Measurements from ENCODE around the gene DHRS3.
"Not testable (repeated sequence)": the region's sequence is repeated elsewhere in the genome, so short reads cannot be mapped to it uniquely, and the experiment has no call there.

The DHRS3 gene

DNA sequence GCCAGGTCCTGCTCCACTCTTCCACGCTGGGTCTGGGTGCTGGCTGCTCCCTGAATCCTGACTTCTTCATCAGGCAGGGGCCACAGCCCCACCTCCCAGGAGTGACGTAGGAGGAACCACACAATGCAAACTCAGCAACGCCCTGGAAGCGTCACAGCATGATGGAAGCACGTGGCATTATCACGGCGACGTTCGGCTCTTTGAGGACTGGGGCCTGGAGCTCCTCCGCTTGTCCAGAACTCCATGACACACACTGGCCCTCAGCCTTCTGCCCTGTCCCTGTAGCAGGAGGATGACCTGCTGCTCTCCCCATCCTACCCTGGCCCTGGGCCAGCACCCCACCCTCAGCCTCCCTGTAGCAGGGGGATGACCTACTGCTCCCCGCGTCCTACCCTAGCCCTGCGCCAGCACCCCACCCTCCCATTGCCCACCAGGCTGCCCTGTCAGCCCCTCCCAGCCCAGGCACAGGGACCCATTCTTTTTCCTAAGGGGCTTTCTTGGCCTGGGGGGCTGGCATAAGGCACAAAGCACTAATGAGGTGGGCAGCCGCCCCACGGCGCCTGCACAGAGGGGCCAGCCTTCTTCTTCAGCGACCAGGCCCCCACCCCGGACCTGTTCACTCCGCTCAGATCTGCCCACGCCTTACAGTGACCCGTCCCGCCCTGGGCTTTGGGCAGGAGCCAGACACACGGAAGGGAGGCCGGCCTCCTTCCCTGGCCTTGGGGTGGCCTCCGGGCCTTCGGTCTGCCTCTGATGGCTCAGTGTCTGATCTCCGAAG, 65.7 kb downstream of the DHRS3 start:
- DNase-seq = no peak

DNA sequence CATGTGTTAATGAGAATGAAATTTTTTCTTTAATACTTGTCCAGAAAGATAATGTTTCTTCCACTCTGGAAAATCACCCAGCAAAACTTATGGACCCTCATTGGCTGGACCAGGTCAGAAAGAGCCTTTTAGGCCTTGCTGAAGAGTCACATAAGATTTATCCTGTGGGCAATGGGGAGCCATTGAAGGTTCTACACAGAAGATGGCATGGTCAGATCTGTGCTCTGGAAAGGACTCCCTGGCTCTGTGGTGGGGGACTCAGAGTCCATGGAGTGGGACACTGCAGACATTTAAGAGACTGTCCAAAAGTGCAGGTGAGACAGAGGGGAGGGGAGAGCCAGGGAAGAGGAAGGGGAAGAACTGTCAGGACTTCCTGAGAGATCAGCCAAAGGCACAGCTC, 66.4 kb downstream of the DHRS3 start:
- DNase-seq = no peak

DNA sequence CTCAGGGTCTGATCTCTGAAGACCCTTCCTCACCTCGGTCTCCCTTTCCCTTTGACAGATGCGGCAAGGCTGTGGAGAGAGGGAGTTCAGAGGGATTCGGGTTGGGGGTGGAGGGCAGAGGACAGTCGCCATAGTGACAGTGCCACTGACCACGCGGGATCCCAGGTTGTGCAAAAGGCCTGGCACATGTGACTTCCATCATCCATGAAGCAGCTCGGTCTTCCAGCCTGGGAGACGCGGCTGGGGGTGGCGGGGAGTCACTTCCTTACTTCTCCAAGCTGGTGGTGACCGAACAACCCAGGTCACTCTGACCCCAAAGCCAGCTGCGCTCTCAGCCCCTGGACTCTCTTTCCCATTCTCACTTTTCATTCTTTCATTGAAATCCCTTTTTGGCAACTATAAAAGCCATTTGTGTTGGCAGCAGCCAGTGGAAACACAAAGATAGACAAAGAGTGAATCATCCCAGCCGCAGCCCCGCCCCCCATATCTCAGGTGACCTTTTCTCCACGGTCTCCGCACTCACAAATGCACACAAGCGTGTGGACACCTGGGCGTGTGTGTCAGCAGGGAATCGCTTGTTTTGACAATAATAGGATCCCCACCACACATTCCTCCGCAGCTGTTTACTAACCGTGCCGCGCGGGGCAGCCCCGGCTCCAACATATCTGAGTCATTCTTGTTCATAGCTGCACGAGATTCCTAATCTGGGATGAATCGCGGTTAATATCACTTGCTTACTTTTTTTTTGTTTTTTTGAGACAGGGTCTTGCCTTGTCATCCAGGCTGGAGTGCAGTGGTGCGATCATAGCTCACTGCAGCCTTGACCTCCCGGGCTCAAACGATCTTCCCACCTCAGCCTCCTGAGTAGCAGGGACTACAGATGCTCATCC, 68.3 kb downstream of the DHRS3 start:
- DNase-seq = peak; percentile 6 to 34

- no peak for DNase-seq
These were observed 69.0 kb downstream of the DHRS3 start for GRCh38 chr1:12548973-12549459.

GRCh38 chr1:12548279-12548972, 69.6 kb downstream of the DHRS3 start:
- no peak for DNase-seq

GRCh38 chr1:12547586-12548225, 70.3 kb downstream of the DHRS3 start:
- DNase-seq = no peak

- DNase-seq = no peak
These were observed 71.0 kb downstream of the DHRS3 start for GRCh38 chr1:12546771-12547585.

- DNase-seq = no peak
These were observed 73.0 kb downstream of the DHRS3 start for GRCh38 chr1:12544992-12545391.

GRCh38 chr1:12544357-12544756, 73.7 kb downstream of the DHRS3 start:
- no peak for DNase-seq

- no peak for DNase-seq
These were observed 74.3 kb downstream of the DHRS3 start for GRCh38 chr1:12543740-12544154.

GRCh38 chr1:12542616-12543592, 75.1 kb downstream of the DHRS3 start:
- no peak for DNase-seq

- no peak for DNase-seq
These were observed 75.9 kb downstream of the DHRS3 start for GRCh38 chr1:12542138-12542465.

GRCh38 chr1:12541274-12542137, 76.5 kb downstream of the DHRS3 start:
- DNase-seq = no peak

GRCh38 chr1:12540580-12541273, 77.3 kb downstream of the DHRS3 start:
- DNase-seq = no peak

DNA sequence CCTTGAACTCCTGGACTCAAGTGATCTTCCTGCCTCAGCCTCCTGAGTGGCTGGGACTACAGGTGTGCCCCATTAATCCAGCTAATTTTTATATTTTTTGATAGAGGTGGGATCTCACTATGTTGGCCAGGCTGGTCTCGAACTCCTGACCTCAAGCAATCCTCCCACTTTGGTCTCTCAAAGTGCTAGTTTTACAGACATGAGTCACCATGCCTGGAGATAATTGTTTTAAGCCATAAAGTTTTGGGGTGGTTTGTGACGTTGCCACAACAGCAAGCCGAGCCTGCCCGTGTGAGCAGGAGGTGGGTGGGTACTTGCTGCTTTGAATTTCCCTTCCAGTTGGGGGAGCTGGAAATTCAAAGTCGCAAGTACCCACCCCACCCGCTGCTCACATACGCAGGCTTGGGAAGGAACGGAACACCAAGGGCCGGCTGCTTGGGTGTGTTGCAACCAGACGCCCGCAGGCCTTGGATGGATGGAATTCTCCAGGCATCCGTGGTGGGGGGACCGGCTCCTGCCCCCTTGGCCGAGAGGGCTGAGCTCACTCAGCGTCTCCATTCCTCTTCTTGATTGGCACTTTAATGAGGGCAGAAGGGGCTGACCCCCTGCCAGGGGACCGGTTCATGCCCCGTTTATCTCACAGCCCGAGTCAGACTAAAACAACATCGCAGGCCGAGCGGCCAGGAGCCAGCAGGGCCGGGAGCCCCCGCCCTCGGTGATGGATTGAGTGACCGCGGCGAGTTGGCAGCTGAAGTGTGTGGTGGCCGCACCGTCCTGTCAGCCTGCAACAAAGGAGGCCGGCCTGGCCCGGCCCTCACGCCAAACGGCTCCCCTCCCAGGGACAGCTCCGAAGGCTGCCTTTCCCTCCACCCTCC, 78.1 kb downstream of the DHRS3 start:
- DNase-seq = no peak

GRCh38 chr1:12539320-12539704, 78.7 kb downstream of the DHRS3 start:
- no peak for DNase-seq

DNA sequence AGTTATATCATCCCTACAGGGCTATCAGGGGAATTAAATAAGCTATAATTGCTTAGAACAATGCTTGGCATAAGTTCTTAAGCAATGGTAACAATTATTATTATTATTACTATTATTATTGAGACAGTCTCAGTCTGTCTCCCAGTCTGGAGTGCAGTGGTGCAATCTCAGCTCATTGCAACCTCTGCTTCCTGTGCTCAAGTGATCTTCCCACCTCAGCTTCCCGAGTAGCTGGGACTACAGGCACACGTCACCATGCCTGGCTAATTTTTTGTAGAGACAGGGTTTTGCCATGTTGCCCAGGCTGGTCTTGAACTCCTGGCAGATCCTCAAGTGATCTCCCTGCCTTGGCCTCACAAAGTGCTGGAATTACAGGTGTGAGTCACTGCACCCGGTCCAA, 79.5 kb downstream of the DHRS3 start:
- DNase-seq = not testable (repeated sequence)

DNA sequence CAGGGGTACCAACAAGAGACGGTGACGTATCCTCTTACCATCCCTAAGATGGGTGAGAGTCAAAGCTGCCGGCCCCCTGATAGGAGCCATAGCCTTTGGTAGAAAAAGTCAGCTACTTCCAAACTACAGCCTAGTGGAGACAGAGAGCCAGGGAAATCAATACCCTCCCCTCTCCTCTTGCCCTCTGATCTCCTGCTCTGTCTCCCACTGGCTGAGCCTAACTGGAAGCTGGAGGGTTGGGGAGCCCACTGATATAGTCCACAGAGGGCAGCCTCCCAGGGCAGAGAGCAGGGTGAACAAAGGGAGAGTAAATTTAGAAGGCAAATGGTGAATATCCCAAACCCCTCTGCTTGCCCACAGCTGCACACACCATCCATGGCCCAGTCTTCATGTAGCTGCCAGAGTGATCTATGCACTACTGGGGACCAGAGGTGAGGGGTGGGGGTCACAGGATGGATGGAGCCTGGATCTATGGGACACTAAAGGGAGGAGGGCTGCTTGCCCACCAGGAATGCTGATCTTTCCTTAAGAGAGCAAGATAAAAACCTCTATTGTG, 80.0 kb downstream of the DHRS3 start:
- no peak for DNase-seq

Data from NCI-H187 (cell line).